ENCODE data around the gene PRICKLE4.

Gene PRICKLE4

GRCh38 chr6:41787219-41787917, 6.8 kb downstream of the PRICKLE4 start, which contains the start of gene TOMM6 (continued):
- peak; percentile 77 for TF ChIP-seq ZBTB8A (tag by site-specific recombination; IDR thresholded peaks at IDR 0.05)
- TF ChIP-seq ZNF621 (tag by site-specific recombination; IDR thresholded peaks at IDR 0.05) = no peak
- TF ChIP-seq ZNF639 (tag by site-specific recombination; IDR thresholded peaks at IDR 0.05) = peak; percentile 91
- TF ChIP-seq BCL6B (tag by site-specific recombination; IDR thresholded peaks at IDR 0.05) = peak; percentile 78
- no peak for TF ChIP-seq ZNF530 (tag by site-specific recombination; IDR thresholded peaks at IDR 0.05; ENCODE audit: low read depth)
- no peak for TF ChIP-seq ZNF549 (tag by site-specific recombination; IDR thresholded peaks at IDR 0.05)
- no peak for TF ChIP-seq ZNF585B (tag by site-specific recombination; IDR thresholded peaks at IDR 0.05)
- TF ChIP-seq KLF7 (tag by site-specific recombination; IDR thresholded peaks at IDR 0.05; ENCODE audit: borderline replicate concordance) = 0 out of 2 replicates have a peak, but pooled peaks have one; percentile 23
- TF ChIP-seq KLF9 (tag by site-specific recombination; IDR thresholded peaks at IDR 0.05; ENCODE audit: low read depth) = peak; percentile 67
- TF ChIP-seq SP2 (tag by site-specific recombination; IDR thresholded peaks at IDR 0.05) = peak; percentile 95
- TF ChIP-seq ZBTB10 (tag by site-specific recombination; IDR thresholded peaks at IDR 0.05) = peak; percentile 33; the same call in 1 of the 2 replicates
- 0 out of 2 replicates have a peak, but pooled peaks have one; percentile 19 for TF ChIP-seq ZSCAN23 (tag by site-specific recombination; IDR thresholded peaks at IDR 0.05)
- TF ChIP-seq ZBTB20 (tag by site-specific recombination; IDR thresholded peaks at IDR 0.05) = 0 out of 2 replicates have a peak, but pooled peaks have one; percentile 43
- no peak for TF ChIP-seq ZBTB6 (tag by site-specific recombination; IDR thresholded peaks at IDR 0.05)
- peak; percentile 94 for TF ChIP-seq ZNF660 (tag by site-specific recombination; IDR thresholded peaks at IDR 0.05)
- peak; percentile 41; the same call in 1 of the 2 replicates for TF ChIP-seq ZNF146 (tag by site-specific recombination; IDR thresholded peaks at IDR 0.05)
- peak; percentile 67 for TF ChIP-seq MZF1 (tag by site-specific recombination; IDR thresholded peaks at IDR 0.05; ENCODE audit: borderline replicate concordance)
- no peak for TF ChIP-seq ZNF155 (tag by site-specific recombination; IDR thresholded peaks at IDR 0.05)
- TF ChIP-seq ZNF302 (tag by site-specific recombination; IDR thresholded peaks at IDR 0.05; ENCODE audit: low read depth) = no peak
- no peak for TF ChIP-seq ZNF175 (tag by site-specific recombination; IDR thresholded peaks at IDR 0.05)
- TF ChIP-seq ZNF701 (tag by site-specific recombination; IDR thresholded peaks at IDR 0.05) = no peak
- TF ChIP-seq KLF17 (tag by site-specific recombination; IDR thresholded peaks at IDR 0.05) = no peak; the same call in none of the 2 replicates
- TF ChIP-seq ATF2 (tag by site-specific recombination; IDR thresholded peaks at IDR 0.05; ENCODE audit: low read depth) = no peak
- TF ChIP-seq ZNF830 (tag by site-specific recombination; IDR thresholded peaks at IDR 0.05; ENCODE audit: low read depth) = no peak
- TF ChIP-seq ZSCAN5A (tag by site-specific recombination; IDR thresholded peaks at IDR 0.05) = no peak
- TF ChIP-seq ZNF394 (tag by site-specific recombination; IDR thresholded peaks at IDR 0.05; ENCODE audit: borderline replicate concordance) = peak; percentile 69; the same call in 1 of the 2 replicates
- no peak for TF ChIP-seq ZNF214 (tag by site-specific recombination; IDR thresholded peaks at IDR 0.05; ENCODE audit: borderline replicate concordance)
- no peak for TF ChIP-seq ZNF140 (tag by site-specific recombination; IDR thresholded peaks at IDR 0.05)
